GM18861 (cell line): ENCODE measurements around the gene KLK12.
"Not testable (repeated sequence)": the region's sequence is repeated elsewhere in the genome, so short reads cannot be mapped to it uniquely, and the experiment has no call there.

Experiments
- ATAC-seq: cut with Tn5 transposase; IDR thresholded peaks from one replicate; pipeline ENCODE4 v1.9.1; 2021; ENCODE audit not compliant: unreplicated experiment

Gene KLK12

DNA sequence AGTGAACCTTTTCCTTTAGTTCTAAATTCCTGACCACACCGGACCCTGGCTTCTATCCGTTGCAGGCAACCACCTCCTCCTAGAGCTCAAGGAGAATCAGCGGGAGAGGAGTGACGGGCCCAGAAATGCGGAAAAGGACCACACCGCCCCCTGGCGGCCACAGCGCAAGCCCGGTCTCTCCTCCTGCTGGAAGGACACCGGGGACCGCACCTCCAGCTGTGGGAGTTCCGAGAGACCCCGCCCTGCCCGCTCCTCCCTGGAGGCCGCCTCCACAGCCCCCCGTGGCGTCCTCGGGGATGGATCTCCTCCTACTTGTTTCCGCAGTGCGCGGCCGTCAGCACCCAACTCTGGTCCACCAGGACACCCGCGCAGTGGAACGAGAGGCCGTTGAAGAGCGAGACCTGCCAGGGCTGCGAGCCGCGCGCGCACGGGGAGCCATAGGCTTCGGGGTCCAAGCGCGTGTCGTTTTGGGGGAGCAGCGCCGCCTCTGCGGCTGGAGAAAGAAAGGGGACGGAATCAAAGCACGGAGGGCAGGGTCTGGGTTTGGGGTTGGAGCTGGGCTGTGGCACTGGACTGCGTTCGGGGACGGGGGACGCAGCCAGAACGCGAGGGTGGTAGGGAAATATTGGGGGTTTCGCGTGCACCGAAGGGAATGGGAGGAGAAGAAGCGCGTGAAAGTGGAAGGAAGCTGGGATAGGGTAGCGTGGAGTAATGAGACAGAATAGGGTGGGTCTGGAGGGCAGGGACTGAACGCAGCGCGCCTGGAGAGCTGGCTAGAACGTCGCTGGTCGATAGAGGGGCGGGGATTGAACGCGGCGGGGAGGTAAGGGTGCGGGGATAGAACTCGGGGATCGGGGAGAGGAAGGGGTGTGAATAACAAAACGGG lies 17.8 kb downstream of the KLK12 start:
- ATAC-seq = no peak

DNA sequence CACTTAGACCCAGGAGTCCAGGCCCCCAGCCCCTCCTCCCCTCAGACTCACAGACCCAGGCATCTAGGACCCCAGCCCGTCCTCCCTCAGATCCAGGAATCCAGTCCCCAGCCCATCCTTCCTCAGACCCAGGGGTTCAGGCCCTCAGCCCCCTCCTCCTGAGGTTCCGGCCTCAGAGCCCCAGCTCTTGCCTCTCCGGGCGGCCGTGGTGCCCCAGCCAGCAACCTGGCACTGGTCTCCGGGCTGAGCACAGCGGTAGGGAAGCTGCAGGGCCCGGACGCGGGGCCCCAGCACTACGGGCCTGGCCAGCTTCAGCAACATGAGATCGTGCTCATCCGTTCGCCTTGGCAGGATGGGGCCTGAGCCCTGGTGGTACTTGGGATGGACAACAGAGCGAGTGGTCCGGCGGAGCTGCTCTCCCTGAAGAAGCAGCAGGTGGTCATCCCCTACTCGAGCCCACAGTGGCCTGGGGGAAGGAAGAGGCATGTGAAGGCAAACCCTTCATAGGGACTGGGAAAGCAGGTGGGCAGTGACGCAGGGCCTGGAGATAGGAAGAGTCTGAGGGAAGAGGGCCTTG lies 19.0 kb downstream of the KLK12 start:
- ATAC-seq = no peak

DNA sequence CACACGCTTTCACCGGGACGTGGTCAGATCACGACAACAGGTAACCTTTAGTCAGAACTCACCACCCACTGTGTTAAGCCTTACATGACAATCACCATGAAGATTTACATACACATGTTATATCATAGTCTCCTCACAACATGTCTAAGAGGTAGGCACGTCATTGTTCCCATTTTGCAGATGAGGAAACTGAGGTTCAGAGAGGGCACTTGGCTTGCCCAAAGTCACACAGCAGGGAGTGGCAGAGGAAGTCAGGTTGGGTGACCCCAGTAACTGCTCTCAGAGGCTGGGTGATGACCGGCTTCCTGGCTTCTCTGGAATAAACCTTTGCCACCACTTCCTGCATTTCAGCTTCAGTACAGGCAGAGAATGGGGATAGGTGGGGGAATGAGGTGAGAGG lies 20.6 kb downstream of the KLK12 start:
- no peak for ATAC-seq

DNA sequence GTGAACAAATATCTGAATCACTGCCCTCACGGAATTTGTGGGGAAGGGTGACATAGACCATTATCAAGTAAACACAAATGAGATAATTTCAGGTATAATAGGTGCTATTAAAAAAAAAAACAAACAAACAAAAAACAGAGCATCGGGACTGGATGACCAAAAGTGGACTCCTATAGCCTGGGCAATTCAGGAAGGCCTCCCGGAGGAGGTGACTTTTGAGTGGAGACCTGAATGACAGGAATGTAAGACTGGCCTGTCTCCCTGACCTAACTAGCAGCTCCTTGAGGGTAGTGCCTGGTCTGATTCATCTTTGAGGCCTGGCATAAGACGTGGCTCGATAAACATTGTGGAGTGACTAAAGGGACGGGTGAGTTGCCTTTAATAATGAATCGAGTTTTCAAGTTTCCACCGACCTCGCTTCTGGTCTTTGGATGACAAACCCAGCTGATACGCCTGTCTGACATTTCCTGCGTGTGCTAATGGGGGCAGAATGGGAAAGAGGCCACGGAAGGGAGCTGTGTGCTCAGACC lies 22.1 kb downstream of the KLK12 start:
- ATAC-seq = no peak

DNA sequence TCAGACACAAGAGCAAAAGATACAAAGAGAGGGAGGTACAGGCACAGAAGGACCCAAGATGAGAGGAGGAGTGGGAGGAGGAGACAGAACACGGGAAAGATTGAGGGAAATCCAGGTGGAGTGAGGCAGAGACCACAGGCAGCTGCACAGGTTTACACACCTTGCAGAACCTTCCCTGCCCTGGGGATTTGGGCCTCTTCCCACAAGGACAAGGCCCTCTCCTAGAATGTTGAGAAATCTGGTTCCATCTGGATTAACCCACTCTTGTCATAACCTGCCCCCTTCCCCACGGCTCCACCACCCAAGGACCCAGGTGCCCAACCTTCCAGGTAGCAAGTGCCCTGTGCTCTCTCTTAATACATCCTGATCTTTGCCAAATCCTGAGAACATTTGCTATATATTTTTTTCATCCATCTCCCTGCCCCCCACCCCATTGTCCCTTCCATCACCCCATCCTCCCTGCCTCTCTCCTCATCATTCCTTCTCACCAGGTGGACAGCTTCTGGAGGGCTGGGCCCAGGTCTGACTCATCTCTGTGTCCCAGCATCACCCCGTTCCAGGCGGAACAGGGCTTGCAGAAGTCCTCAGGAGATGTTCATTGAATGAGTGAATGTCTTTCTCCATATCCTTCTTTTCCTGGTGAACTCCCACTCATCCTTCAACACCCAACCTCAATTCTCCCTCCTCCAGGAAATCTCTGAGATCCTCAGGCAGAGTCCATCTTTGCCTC lies 24.6 kb downstream of the KLK12 start:
- no peak for ATAC-seq

DNA sequence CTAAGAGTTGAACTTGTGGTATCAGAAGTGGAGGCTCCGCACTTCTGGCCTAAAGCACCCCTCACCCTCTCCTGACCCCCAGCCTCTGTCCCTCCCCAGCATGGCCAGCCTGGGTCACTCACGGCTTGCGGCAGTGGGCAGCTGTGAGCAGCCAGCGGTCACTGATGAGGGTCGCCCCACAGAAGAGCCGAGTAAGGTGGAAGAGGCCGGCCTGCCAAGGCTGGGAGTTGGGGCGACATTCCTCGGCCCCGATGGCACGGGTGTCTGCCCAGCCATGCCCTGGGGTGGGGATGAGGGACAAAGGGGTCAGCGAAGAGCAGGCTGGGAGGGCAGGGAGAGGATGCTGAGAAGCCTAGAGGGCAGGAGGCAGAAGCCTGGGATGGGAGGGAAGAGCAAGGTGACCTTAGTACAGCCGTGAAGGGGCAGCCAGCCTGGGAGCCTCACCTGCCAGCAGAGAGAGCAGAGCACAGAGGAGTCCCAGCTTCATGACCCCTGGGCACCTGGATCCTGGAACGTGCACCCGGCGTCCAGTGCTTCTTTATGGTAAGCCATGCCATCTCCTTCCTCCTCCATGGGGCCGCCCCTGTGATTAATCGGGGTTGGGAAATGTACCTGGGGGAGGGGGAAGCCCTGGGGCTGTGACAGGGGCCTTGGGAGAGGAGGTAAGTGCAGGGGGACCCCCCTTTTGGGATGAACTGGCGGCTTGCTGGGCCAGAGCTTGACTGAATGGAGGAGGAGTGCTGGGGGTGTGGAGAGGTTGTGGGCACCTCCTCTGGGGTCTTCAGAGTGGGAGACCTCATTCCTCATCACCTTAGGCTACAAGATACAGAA lies 25.5 kb downstream of the KLK12 start:
- ATAC-seq = no peak

DNA sequence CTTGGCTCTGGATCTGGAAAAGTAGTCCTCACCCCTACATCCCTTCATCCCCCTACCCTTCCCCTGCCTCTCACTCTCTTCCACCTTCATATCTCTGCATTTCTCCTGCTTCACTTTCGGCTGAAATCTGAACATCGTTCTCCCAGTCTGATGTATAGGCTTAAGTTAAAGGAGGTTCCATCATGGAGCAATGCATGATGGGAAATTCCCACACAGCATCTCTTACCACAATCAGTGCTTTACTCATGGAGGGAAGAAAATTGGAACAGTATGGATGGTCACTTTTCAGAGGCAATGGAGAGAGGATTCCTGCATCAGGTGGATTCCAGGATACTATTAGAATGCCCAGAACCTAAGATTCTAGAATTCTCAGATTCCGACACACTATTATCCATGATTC lies 27.3 kb downstream of the KLK12 start:
- ATAC-seq = no peak

DNA sequence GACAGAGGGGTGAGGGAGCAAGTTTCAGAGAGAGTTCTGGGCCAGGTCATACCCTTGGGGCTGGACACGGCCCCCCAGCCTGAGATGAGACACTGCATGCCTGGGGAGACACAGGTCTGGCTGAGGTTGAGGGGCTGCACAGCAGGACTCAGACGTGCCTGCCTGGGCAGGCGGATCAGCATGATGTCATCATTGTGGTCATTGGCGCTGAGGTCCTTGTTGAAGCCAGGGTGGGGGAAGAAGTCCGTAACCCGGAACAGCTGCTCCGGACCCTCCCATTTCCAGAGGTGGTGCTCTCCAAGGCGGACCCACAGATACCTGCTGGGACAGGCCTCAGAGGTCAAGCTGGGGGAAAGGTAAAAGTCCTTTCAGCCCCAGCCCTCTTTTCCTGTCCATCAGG lies 28.4 kb downstream of the KLK12 start:
- ATAC-seq = no peak

DNA sequence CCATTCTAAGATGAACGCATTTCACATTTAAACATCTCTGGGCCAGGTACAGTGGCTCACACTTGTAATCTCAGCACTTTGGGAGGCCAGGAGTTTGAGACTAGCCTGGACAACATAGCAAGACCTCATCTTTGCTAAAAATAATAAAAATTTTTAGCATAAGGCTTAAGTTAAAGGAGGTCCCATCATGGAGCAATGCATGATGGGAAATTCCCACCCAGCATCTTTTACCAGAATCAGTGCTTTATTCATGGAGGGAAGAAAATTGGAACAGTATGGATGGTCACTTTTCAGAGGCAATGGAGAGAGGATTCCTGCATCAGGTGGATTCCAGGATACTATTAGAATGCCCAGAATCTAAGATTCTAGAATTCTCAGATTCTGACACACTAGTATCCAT lies 29.6 kb downstream of the KLK12 start:
- no peak for ATAC-seq

DNA sequence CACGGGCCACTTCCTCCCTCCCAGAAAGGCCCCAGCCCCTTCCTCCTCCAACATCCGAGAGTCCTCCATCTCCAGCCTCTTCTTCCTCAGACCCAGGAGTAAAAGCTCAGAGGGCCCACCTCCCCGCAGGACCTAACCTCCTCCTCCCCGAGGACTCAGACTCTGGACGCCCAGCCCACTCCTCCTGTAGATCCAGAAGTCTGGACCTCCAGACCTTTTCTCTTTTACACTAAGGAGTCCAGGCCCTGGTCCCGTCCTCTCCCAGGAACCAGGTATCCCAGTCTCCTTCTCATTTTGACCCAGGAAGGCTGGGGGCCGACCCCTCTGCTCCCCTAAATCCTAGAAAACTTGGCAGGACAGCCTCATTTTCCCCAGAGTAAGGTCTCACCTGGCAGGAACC lies 31.5 kb downstream of the KLK12 start:
- no peak for ATAC-seq

DNA sequence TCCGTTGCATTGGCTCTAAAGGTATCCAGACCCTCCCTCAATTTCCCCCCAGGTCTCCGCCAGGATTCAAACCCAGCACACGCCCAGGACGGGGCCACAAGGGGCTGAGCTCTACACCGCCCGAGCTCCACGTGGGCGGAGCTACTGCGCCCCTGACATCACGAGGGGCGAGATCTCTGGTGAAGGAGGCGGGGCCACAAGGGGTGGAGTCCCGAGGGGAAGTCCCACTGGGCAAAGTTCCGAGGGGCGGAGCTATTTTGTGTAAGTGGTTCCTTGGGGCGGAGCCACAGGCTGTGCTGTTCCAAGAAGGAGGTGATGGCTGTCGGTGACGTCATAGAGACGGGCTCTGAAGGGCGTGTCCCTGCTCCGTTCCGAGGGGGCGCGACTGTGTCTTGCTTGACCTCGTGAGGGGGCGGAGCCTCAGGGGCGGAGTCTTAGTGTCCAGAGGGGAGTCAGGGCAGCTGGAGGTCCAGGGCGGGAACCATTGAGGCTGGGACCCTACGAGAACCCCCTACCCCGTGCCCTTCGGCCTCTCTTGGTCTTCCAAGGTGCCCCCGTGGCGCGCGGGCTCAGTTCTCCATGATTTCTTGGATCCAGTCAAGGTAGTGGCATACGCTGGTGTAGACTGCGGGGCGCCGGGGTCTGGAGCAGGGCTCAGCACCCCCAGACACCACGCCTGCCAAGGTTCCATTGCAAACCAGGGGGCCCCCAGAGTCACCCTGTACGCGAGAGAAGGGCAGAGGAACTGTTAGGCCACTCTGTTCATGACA lies 32.1 kb downstream of the KLK12 start:
- no peak for ATAC-seq

DNA sequence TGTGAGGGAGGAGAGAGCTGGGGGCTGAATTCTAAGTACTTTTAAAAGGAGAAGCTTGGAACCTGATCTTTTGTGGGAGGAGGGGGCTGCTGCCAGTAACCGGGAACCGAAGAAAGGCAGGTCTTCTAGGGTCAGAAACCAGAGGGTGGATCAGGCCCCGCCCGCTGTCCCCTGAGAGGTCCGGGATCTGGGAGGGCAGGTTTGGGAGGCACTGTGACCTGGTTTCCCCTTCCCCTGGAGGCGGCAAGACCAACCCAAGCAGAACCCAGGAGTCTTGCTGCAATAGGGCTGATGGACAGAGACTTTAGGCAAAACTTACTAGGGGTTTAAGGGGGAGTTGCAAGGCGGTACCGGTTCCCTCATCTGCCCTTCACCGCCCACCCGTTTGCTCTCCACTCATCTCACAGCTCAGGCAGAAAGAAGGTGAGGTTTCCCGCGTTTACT lies 32.7 kb downstream of the KLK12 start:
- no peak for ATAC-seq

DNA sequence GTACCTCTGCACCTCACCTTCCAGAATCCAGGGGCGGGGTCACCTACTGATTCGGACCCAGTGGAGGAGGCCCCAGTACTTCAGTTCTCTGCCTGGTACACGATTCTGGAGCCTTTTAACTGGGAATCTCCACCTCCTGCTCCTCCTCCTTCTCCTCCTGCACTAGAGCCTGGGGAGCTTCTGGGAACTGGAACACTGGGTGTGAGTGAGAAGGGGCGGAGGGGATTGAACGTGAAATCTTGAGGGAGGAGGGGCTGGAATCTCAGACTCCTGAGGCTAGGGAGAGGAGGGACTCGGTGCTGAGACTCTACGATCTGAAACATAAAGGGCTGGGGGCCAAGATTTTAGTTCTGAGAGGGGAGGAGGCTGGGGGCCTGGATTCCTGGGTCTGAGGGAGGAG lies 33.3 kb downstream of the KLK12 start, which contains the start of gene KLK8:
Gene KLK8 (minus strand): TSS at position 90 of the 400 bp plus-strand sequence. CDS start 437 bp downstream, outside the sequence.
- no peak for ATAC-seq

DNA sequence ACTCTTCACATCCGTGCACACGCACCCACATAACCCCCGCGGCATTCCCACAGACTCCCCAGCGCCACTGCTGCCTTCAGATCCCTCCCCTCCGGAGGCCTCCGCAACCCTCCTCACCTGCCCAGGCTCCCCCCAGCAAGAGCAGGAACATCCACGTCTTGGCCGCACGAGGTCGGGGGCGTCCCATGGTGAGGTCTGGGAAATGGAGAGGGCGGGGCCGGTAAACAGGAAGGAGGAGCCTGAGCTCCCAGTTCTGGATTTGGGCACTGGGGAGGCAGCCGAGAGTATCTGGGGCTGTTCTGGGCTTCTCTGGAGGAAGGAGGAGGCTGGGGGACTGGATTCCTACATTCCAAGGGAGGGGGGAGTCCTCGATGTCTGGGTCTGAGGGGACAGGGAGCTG lies 33.8 kb downstream of the KLK12 start:
- ATAC-seq = no peak

DNA sequence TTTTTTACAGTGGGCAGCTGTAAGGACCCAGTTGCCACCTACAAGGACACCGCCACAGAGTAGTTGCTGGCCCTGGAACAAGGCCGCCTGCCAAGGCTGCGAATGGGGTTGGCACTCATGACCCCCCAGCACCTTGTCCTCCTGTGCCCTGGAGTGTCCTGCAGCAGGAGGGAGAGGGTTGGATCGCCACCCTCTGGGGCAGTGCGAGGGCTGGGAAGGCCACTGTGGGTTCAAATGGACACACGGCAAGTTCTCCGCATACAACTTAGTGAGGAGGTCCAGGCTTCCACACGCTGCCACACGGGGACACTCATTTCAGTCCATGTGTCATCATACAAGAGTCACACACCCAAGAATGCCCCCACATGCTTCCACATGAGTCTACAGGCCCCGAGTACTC lies 34.4 kb downstream of the KLK12 start:
- no peak for ATAC-seq

DNA sequence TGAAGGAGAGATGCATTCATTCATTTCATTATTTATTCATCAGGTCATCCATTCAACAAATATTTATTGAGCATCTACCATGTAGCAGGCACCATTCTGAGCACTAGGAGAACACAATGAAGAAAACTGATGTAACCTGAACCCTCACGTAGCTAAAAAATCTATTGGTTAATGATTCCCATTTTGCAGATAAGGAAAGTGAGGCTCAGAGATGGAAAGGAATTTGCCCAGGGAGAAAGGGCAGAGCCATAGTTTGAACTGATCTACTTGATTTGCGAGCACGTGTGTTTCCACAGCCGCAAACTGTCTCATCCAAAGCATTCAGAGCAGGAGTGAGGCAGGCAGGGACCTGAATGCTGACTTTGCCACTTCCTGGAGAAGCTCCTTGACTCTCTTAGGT lies 36.1 kb downstream of the KLK12 start:
- ATAC-seq = no peak

DNA sequence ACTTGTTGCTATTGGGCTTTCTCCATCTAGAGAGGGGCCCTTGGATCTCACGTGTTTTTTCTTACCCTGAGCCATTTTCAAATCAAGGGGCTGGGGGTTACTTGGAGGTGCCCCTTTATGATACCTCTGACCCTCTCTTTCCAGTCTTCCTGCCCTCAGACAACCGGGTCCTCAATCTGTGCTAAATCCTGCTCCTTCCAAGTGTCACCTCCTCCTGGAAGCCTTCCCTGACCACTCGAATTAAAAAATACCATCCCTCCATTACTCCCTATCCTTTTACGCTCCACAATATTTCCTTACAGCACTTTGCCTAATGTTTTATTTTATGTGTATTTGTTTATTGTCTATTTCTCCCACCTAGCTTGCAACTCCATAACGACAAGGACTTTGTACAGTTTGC lies 36.7 kb downstream of the KLK12 start:
- ATAC-seq = no peak

DNA sequence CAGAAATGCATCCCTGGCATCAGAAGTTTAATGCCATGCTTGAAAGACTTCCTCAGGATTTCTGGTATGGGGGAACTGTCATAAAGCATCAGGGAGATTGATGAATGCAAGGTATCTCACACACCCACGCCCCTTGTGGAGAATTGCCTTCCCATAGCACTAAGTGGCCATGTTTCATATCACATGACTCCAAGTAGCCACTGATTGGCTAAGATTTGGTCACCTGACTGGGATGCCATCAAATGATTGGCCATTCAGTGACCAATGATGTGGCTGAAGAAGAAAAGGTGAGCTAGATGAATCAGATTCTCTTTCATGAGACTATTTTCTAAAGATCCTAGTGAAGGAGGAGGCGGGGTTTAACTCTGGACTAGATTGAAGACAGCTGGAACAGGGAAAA lies 40.7 kb downstream of the KLK12 start:
- no peak for ATAC-seq

DNA sequence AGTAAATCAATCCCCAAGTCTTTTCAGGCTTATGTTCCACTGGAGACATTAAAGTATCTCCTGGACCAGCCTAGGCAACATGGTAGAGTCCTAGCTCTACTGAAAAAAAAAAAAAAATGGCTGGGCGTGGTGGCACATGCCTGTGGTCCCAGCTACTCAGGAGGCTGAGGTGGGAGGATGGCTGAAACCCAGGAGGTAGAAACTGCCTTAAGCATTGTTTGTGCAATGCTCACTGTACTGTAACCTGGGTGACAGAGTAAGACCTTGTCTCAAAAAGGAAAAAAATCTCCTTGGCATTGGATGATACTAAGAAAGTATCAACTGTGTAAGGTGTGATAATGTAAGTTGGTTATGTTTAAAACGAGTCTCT lies 42.2 kb downstream of the KLK12 start:
- ATAC-seq = no peak

DNA sequence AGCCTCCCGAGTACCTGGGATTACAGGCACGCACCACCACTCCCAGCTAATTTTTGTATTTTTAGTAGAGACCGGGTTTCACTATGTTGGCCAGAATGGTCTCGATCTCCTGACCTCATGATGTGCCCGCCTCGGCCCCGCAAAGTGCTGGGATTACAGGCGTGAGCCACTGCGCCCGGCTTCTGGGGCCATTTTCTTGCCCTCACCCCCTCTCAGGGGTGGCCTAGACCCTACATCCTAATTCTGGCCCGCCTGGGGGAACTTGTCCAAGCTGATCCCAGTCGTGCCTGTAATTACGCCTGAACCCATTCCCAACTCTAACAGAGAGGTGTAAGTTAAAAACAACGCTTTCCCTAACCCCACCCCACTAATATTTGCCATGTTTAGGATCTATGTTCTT lies 50.4 kb downstream of the KLK12 start:
- not testable (repeated sequence) for ATAC-seq
